HG03045 (cell line): Measurements from ENCODE around the gene DLGAP1.

ENCODE experiments used
- ATAC-seq: cut with Tn5 transposase; IDR thresholded peaks from one replicate; pipeline ENCODE4 v1.9.1; 2021; ENCODE audit warnings: mild to moderate bottlenecking, moderate library complexity; ENCODE audit not compliant: unreplicated experiment

The DLGAP1 gene

DNA sequence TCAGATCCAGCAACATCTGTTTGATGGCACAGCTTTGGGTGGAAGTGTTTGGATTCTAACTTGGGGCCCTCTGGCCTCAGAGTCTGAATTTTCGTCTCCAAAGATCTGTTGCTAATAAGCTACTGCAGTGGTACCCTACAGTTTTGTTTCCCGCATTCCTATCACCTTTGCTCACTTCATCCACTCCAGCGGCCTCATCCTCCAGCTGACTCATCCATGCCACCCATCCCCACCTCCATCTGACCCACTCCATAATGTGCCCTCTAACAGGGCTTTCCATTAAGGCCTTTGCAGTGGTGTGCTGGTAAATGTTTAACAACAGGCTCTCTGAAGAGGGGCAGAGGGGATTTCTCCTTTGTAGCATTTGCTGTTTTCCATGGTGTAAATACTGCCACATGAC, 779.7 kb downstream of the DLGAP1 start:
- ATAC-seq = no peak

DNA sequence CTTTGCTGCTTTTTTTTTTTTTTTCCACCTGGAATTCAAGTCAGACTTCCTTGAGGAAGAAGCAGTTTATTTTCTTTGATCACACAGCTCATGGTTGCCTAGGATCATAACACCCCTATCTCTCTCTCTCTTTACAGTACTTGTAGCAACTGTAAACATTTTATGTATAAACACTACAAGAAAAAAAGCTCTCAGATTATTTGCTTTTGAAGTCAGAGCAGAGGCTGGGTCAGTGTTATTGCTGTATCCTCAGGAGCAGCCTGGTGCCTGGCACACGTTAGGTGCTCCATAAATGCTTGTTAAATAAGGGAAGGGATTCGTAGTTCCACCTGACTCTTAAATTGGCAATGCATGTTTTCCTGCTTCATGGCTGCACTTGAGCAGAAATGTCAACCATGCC, 783.9 kb downstream of the DLGAP1 start:
- no peak for ATAC-seq

DNA sequence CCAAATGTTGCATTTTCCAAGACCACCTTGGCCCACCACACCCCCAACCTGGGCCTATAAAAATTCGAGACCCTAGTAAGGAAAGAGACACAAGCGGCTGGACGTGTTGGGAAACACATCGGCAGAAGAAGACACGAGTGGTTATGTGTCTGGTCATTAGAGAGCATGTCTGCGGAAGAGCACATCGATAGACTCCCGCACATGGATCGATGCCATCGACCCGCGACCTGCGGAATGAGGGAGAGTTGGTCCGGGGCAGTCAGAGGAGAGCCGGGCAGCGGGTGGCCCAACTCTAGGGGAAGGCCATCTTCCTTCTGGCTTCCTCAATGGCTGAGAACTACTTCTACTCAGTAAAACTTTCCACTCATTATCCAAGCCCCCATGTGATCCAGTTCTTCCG, 785.7 kb downstream of the DLGAP1 start:
- no peak for ATAC-seq

DNA sequence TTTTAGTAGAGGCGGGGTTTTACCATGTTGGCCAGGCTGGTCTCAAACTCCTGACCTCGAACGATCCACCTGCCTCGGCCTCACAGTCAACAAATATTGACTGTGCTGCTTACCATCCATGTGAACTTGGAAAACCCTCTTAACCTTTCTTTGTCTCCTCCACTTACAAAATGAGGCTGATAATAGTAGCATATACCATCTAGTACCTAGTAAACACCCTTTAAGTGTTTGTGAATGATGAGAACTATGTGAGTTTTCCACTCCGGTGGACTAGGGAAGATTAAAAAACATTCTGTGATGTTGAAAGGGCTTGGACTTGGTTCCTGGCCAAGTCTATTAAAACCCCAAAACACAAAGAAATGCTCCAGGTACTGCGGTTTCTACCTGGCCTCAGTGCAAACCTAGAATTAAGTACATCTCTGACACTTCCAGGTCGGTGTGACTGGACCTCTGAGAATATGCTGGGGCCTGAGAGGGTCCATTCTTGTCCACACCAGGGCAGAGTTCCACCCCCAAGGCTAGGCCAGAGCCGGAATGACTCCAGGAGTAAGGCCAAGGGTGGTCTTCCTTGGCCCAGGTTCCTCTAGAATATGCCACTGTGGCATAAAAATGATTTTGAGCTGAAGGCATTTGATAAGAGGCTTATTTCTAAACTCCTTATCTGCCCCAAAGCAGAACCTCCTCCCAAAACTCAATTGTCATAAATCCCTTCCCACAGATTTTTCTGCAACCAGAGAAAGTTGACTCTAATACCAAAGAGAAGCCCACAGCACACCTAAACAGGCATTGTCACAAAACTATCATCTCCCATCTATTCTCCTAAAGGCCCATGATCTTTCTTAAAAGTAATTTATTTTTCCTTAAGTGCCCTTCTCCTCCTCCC, 787.6 kb downstream of the DLGAP1 start:
- ATAC-seq = no peak

DNA sequence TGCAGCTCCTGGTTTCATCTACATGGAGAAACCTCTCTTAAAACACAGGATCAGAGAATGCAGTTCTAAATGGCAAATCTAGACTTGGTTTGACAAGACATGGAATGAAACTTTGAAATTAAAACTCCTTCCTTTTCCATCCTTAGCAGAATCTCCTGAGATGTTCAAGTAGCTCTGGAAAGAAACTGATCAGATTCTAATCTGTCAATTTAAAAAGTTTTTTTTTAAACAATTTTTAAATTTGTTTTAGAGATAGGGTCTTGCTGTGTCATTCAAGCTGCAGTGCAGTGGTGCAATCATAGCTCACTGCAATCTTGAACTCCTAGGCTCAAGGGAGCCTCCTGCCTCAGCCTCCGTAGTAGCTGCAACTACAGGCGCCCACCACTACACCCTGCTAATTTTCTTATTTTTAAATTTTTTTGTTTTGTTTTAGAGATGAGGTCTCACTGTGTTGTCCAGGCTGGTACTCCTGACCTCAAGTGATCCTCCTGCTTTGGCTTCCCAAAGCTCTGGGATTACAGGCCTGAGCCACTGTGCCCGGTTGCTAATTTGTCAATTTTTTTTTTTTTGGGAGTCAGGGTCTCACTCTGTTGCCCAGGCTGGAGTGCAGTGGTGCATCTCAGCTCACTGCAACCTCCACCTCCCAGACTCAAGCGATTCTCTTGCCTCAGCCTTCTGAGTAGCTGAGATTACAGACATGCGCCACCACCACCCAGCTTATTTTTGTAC, 788.4 kb downstream of the DLGAP1 start:
- ATAC-seq = no peak

DNA sequence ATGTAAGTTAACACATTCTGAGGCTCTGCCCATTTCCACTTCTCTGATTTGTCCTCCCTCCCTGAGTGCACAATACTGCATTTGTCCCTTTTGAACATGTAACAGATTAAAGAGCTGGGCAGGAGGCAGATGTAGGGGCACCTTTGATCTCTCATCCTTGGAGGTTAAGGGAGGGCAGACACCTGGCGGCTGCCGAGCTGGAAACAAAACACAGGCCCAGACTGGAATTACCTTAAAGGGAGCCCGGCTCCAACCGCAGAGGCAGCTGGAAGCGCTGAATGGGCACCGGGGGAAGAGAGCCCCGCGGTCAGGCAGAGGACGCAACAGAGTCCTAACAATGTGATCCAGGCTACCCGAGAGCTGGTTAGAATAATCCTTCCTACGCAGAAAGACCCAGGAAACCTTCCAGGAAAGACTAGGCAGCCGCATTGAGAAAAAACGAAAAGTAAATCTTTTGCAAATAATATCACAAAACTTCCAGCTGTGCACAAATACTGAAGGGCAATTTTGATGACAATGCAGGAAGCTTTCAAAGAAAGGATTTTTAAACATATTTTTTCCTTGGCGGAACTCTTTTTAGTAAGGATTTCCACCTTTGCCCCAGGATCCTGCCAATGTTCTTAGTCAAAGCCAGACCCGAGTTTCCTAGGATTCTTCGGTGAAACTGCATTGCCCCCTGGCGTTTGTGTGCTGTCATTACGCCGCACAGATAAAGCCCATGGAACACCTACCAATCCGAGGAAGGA, 789.2 kb downstream of the DLGAP1 start:
- no peak for ATAC-seq

DNA sequence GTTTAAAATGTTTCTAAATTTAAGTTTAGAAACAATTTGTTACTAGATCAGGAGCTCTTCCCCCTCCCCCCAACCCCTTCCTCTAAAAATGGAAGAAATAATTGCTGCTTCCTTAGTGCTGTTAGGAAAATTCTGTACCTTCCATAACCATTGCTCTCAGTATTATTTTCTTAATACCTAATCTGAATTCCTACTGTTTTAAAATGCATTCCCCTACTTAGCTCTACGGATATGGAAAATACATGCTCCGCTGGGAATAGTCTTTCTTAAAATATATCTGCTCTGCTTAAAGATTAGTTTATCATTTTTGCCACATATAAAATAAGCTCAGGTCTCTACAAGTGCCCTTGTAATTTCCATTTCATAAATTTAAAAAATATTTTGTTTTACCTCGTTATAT, 789.9 kb downstream of the DLGAP1 start:
- ATAC-seq = no peak

DNA sequence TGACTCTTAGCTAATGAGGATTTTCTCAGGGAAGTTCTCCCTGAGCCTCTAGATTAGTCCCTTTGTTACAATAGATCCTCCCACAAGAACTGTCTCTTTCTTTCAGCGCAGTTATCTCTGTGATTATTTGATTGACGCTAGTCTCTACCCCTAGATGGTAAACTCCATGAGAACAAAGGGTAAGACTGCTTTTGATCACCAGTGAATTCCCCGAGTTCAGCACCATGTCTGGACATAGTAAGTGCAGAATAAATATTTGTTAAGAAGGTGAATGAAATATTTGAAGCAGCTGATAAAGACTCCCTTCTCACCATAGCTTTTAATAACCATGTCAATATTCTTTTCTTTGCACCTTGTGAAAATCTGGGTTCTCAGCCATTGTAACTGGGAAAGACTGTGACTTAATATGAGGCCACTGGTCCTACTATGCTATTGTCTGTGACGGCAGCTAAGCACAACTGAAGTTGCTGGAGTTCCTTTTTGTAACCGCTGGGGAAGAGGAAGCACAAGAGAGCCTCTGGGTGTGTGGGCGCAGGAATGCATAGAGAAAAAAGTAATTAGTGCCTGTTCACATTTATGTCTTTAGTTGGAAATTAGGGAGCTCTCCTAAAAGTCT, 790.4 kb downstream of the DLGAP1 start:
- ATAC-seq = no peak

DNA sequence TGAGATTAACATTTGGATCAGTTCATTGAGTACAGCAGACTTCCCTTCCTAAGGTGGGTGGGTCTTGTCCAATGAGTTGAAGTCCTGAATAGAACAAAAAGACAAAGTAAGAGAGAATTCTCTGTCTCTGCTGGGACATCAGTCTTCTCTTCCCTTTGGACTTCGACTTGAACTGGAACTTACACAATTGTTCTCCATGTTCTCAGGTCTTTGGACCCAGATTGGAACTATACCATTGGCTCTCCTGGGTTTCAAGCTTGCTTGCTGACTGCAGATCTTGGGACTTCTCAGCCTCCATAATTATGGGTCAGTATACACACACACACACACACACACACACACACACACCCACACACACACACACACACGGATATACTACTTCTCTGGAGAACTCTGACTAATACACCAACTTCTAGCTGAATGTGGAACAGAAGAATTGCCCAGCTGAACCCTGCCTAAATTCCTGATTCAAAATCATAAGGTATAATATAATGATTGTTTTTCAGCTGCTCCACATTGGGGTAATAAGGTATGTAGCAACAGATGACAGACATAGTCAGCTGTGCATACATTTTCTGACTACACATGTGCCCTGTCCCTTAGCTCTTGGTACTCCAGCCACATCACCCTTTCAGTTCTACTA, 791.1 kb downstream of the DLGAP1 start:
- no peak for ATAC-seq

DNA sequence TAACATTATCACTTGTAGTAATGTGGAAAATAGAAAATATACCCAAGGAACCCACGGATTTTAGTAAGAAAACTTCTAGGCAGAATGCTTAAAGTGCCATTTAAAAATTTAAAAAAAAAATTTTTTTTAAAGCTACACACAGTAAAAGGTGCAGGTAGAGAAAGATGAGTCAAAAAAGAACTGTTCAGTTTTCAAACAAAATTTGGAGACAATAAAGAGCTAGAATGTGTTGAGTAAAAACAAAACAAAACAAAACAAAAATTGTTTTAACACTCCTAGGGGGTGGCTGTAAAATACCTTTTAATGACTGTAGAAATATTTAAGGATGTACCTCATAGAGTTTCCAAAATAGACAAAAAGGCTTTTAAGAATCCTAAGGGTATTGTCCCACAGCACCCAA, 793.1 kb downstream of the DLGAP1 start:
- no peak for ATAC-seq

DNA sequence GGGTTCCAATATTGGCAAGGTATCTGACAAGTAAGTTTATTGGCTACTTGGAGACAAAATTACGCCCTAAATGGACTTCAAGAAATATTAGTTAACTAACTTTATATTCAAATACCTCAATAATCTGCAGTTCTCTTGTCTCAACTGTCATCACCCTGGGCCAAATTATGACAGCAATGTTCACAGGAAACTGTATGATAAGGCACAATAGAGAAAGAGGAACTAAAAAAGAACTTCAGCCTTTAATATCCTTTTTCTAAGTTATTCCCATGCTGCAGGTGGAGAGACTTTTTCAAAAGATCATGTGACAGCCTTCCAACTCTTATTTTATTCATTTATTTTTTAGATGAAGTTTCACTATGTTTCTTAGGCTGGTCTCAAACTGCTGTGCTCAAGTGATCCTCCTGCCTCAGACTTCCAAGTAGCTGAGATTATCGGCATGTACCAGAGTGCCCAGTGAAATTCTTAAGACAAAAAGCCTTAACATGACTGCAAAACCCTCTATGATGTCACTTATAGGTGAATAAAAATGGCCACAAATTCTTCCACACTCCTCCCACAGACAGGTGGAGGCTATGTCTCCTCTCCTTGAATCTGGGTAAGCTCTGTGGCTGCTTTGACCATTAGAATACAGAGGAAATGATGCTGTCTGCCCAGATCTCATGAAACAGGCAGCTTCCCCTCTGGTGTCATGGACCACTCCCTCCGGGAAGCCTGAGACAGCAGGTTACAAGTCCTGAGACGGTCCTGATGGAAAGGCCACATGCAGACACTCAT, 794.2 kb downstream of the DLGAP1 start:
- ATAC-seq = no peak

DNA sequence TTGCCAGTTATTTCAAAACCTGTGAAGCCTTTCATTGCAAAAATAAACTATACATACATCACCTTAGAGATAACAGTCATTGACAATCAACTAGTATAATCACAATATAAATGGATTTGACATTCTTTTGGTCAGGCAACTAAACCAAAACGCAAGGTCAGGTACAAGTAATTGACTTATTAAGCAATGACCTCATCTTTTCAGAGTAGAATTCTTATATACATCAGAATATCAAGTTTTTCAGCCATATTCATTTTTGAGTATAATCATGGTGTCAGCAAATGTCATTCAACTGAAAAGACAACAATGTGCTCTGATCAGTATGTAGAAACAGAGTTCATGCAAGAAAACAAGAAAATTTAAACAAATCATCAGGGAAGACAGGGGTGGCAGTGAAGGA, 796.6 kb downstream of the DLGAP1 start:
- ATAC-seq = no peak

DNA sequence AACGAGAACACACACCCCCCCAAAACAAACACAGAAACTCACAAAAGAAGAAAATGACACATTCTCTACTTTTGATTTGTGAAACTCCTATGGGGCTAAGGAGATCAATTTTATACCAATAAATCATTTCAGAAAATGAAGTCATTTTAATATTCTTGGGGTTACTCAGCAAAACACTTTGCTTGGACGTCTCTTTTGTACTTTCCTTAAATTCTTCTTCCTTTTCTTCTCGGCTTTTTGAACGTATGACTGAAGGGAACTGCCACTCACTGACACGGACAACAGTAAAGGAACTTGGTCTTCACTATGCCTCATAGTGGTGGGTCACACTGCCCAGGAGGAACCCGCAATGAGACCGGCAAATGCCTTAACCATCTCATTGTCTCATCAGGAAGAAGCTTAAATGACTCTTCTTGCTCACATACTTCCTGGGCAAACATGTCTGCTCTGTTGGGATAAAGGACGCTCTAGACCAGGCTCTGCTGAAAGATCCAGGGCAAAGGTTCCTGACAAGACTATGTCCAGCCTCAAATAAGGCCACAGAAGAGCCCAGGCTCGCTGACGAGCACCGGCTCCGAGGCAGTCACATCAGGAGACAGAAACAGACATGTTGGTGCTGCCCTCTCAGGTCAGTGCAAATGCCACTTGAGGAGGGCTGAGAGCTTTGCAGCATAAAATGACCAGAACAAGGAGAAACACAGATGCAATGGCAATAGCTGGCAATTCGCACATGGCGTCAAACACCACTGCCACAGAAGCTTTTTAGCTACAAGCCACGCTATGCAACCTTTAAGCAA, 799.7 kb downstream of the DLGAP1 start:
- ATAC-seq = no peak

DNA sequence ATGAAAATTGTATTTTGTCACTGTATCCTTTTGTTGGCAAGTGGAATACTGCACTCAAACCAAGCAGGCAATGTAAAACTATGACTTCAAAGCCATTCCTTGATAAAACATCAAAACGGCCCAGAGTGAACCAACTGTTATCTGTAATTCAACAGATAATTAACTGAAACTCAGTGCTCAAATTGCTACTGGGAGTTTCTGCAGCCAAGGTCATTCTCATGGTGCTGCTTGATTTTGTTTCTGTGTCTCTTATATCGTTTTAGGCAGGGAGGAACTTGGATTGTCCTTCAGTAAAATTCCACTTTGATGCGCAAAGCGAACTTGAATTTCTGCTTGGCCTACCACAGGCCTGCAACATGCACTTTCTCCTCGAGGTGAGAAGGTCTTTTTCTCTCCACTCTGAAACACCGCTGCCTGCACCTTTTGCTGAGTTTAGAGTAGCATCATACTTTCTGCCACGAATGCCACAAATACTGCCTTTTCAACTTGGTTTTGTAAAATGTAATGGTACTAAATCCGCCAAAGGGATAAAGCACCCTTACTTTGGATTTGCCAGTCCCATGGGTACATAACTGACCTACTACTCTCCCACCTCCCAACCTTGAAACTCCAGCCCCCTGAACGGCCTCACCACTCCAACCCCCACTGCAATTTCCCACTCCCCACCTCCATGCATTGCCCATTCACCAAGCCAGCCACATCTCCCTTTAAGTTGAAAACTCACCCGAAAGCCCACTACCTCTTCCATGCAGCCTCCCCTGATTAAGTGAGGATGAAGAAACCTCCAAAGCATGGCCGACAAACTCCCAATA, 800.5 kb downstream of the DLGAP1 start:
- no peak for ATAC-seq

DNA sequence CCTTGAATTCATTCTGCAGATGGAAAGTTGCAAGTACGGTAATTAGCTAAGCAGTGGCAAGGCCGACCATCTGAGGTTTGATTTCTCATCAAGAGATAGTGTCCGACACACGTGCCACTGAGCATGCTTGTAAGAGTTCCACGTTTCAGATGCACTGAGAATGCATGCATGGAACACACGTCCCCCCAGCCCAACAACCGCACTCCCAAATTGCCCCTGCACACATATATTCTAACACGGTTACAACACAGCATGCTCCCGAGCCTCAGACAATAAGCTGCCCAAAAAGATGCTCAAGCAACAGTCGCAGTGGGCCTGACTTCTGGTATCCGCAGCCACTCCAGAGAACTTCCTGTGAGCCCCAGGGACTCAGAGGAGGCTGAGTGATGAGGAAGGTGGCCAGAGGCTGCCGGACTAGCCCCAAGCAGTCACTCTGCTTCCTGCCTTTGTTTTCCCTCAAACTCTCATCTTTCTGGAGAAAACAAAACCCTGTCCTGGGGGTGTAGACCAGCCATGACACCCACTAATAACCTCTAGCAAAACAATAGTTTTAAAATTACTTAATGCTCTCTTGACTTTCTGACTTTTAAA, 801.2 kb downstream of the DLGAP1 start:
- ATAC-seq = no peak

DNA sequence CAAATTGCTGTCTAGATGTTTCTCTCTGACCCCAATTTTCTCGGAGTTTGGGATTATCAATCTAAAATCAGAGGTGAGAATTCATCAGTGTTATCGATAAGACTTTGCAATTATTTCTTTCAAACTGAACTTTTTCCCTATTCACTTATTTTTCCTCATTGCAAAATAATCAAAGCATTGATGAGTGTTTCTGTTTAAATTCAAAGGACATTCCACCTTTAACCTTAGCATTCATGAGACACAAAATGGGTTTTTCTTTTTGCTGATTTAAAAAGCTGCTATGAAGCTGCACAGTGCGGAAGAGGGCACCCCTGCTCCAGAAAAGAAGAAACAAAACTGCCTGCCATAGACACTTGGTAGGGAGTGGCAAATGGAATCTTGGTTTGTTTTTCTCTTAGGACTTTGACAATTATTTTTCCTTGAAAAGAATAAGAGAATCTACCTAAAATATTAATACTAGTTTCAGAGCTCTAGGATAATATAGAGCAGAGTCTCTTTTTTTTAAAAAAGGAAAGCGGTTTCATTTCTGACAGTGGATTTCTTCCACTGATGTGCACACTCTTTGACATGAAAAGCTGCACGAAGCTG, 801.8 kb downstream of the DLGAP1 start:
- no peak for ATAC-seq
